ENCODE measurements around the gene BHLHA15. TPM values are rescaled to one million over a fixed set of nuclear protein-coding genes. Genes with fewer than 3 reads are reported as not detected.

Gene BHLHA15
- total and polyA plus RNA-seq, 9 of the 15 experiments (the other 6 are each of a cell fraction or from before 2014, with no cell fraction given): 0.22 to 2.0 (median 1.1) TPM; not detected in 4

GRCh38 chr7:98223898-98224700 is 12.9 kb downstream of the BHLHA15 start (continued):
- no peak for TF ChIP-seq BCLAF1 (IDR thresholded peaks at IDR 0.05; ENCODE audit: borderline replicate concordance in 1 of 2, control insufficient read depth in 1 of 2, low read depth in 2 of 2, low read length in 1 of 2)

- Histone ChIP-seq H3K79me2 (ENCODE audit: control insufficient read depth, insufficient read depth, low read length) (no peaks in the 10 kb centered on the region), H2AFZ (ENCODE audit: low read depth, low read length) (no peak overlapping the region), H3K4me3 (no peak overlapping the region), H3K36me3 (ENCODE audit: control insufficient read depth, insufficient read depth, low read length) (no peaks in the 10 kb centered on the region), H4K20me1 (replicated peaks; ENCODE audit: control insufficient read depth, insufficient read depth, low read length) (no peaks in the 10 kb centered on the region), H3K9ac (ENCODE audit: insufficient read depth in 1 of 2, low read depth in 2 of 2, low read length in 2 of 2) (no peak overlapping the region), H3K27me3 (ENCODE audit: control insufficient read depth in 2 of 2, insufficient read depth in 2 of 2, low read length in 2 of 2) (peaks cover 3 to 50% of the 10 kb centered on the region in 2 experiments; a peak in 4 of 5 replicates), H3K9me1 (ENCODE audit: control insufficient read depth, insufficient read depth, low read length) (no peaks in the 10 kb centered on the region), H3K27ac (ENCODE audit: extremely low read depth, low read depth, low read length) (no peak overlapping the region), H3K4me1 (replicated peaks in 1 of 2; ENCODE audit: control insufficient read depth in 2 of 2, insufficient read depth in 2 of 2, low read length in 2 of 2) (peaks cover 0 to 39% of the 10 kb centered on the region in 2 experiments; a peak in 1 of 5 replicates), H3K4me2 (ENCODE audit: insufficient read depth, low read length) (no peak overlapping the region), H3K9me3 (replicated peaks; ENCODE audit: control insufficient read depth, insufficient read depth, low read depth, low read length) (no peaks in the 10 kb centered on the region)
- ChIA-PET POLR2A (no interaction called here), CTCF (ENCODE audit: low intra/inter-chr PET ratio) (no interaction called here)
- 43% methylated on average over 20 of the region's 21 CpGs for WGBS (ENCODE audit: insufficient coverage, low coverage, missing lambda C conversion rate)
- DNase-seq (ENCODE audit: extremely low read depth in 1 of 4, low spot score in 3 of 4): no peak
- in situ Hi-C loops (cut with MboI) (no loop called here), intact Hi-C loops (cut with micrococcal nuclease) (no loop called here)
- BruUV-seq (replicated peaks): no TSS peak
- no peak for ATAC-seq
- no peak for FAIRE-seq
- TF ChIP-seq PCBP2 (IDR thresholded peaks at IDR 0.05; ENCODE audit: low read depth, low read length, poor library complexity, severe bottlenecking) (no peak), ZKSCAN8 (CRISPR knock-in tag; IDR thresholded peaks at IDR 0.05) (no peak), SNRNP70 (optimal IDR thresholded peaks at IDR 0.05; ENCODE audit: low read depth, low read length) (no peak), CSDE1 (IDR thresholded peaks at IDR 0.05) (no peak), PTTG1 (tag; IDR thresholded peaks at IDR 0.05; ENCODE audit: low read depth) (no peak), XRCC3 (IDR thresholded peaks at IDR 0.05) (no peak), ILK (tag; IDR thresholded peaks at IDR 0.05; ENCODE audit: borderline replicate concordance, low read depth) (no peak), ZBTB1 (CRISPR knock-in tag; IDR thresholded peaks at IDR 0.05; ENCODE audit: borderline replicate concordance, low read depth) (no peak), ZBTB2 (IDR thresholded peaks at IDR 0.05) (no peak)
- TF ChIP-seq, protein P1, sequence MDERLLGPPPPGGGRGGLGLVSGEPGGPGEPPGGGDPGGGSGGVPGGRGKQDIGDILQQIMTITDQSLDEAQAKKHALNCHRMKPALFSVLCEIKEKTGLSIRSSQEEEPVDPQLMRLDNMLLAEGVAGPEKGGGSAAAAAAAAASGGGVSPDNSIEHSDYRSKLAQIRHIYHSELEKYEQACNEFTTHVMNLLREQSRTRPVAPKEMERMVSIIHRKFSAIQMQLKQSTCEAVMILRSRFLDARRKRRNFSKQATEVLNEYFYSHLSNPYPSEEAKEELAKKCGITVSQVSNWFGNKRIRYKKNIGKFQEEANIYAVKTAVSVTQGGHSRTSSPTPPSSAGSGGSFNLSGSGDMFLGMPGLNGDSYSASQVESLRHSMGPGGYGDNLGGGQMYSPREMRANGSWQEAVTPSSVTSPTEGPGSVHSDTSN (CRISPR knock-in tag; IDR thresholded peaks at IDR 0.05; ENCODE audit: low read depth): no peak
- TF ChIP-seq, protein P1 (tag; conservative IDR thresholded peaks at IDR 0.05; ENCODE audit: low read depth): no peak
Observed at GRCh38 chr7:98224701-98225181, 13.5 kb downstream of the BHLHA15 start.

Measured in K562 (cell line).